ENCODE data around the gene VCAN.

Gene VCAN

GRCh38 chr5:83494087-83494620 lies 22.6 kb downstream of the VCAN start:
- DNase-seq (ENCODE audit: extremely low read depth in 1 of 2, low read depth in 1 of 2), result no peak

- DNase-seq (ENCODE audit: extremely low read depth in 1 of 2, low read depth in 1 of 2), result no peak
These were observed 23.1 kb downstream of the VCAN start for GRCh38 chr5:83494666-83495065.

GRCh38 chr5:83496626-83497025 lies 25.1 kb downstream of the VCAN start:
- no peak for DNase-seq (ENCODE audit: extremely low read depth in 1 of 2, low read depth in 1 of 2)

GRCh38 chr5:83498585-83498984 lies 27.0 kb downstream of the VCAN start:
- DNase-seq (ENCODE audit: extremely low read depth in 1 of 2, low read depth in 1 of 2), result no peak

- no peak for DNase-seq (ENCODE audit: extremely low read depth in 1 of 2, low read depth in 1 of 2)
These were observed 32.1 kb downstream of the VCAN start for GRCh38 chr5:83503662-83504061.

- DNase-seq (ENCODE audit: extremely low read depth in 1 of 2, low read depth in 1 of 2), result no peak
These were observed 35.9 kb downstream of the VCAN start for GRCh38 chr5:83507431-83507830.

- DNase-seq (ENCODE audit: extremely low read depth in 1 of 2, low read depth in 1 of 2), result no peak
These were observed 38.0 kb downstream of the VCAN start for GRCh38 chr5:83509540-83509939.

GRCh38 chr5:83510260-83510659 lies 38.7 kb downstream of the VCAN start:
- no peak for DNase-seq (ENCODE audit: extremely low read depth in 1 of 2, low read depth in 1 of 2)

GRCh38 chr5:83512061-83512745 lies 40.7 kb downstream of the VCAN start:
- DNase-seq (ENCODE audit: extremely low read depth in 1 of 2, low read depth in 1 of 2), result no peak

- DNase-seq (ENCODE audit: extremely low read depth in 1 of 2, low read depth in 1 of 2), result no peak
These were observed 41.5 kb downstream of the VCAN start for GRCh38 chr5:83513081-83513480.

GRCh38 chr5:83513491-83513890 lies 41.9 kb downstream of the VCAN start:
- no peak for DNase-seq (ENCODE audit: extremely low read depth in 1 of 2, low read depth in 1 of 2)

- DNase-seq (ENCODE audit: extremely low read depth in 1 of 2, low read depth in 1 of 2), result no peak
These were observed 44.8 kb downstream of the VCAN start for GRCh38 chr5:83516377-83516776.

GRCh38 chr5:83517072-83517687 lies 45.6 kb downstream of the VCAN start:
- no peak for DNase-seq (ENCODE audit: extremely low read depth in 1 of 2, low read depth in 1 of 2)

- DNase-seq (ENCODE audit: extremely low read depth in 1 of 2, low read depth in 1 of 2), result no peak
These were observed 46.1 kb downstream of the VCAN start for GRCh38 chr5:83517688-83518085.

GRCh38 chr5:83518319-83519061 lies 46.9 kb downstream of the VCAN start:
- no peak for DNase-seq (ENCODE audit: extremely low read depth in 1 of 2, low read depth in 1 of 2)

- no peak for DNase-seq (ENCODE audit: extremely low read depth in 1 of 2, low read depth in 1 of 2)
These were observed 50.9 kb downstream of the VCAN start for GRCh38 chr5:83522446-83522845.

- no peak for DNase-seq (ENCODE audit: extremely low read depth in 1 of 2, low read depth in 1 of 2)
These were observed 52.4 kb downstream of the VCAN start for GRCh38 chr5:83523929-83524328.

GRCh38 chr5:83524345-83524744 lies 52.8 kb downstream of the VCAN start:
- no peak for DNase-seq (ENCODE audit: extremely low read depth in 1 of 2, low read depth in 1 of 2)

- DNase-seq (ENCODE audit: extremely low read depth in 1 of 2, low read depth in 1 of 2), result no peak
These were observed 53.4 kb downstream of the VCAN start for GRCh38 chr5:83524991-83525390.

- no peak for DNase-seq (ENCODE audit: extremely low read depth in 1 of 2, low read depth in 1 of 2)
These were observed 54.7 kb downstream of the VCAN start for GRCh38 chr5:83526289-83526688.

- no peak for DNase-seq (ENCODE audit: extremely low read depth in 1 of 2, low read depth in 1 of 2)
These were observed 55.7 kb downstream of the VCAN start for GRCh38 chr5:83527221-83527620.
